GM23248 (cell line): Measurements from ENCODE around the gene CRY1. TPM values are rescaled to one million over a fixed set of nuclear protein-coding genes. Genes with fewer than 3 reads are reported as not detected.

Source experiments
- DNase-seq: peaks from one replicate; pipeline ENCODE4 v3.0.0-alpha.2; 2015
- H2AFZ ChIP-seq: fragments of 200-600 bp; sonication (generic); 2 replicates; pipeline ENCODE4 v1.6.1; 2016; ENCODE audit warnings: antibody characterized with exemption
- H3F3A ChIP-seq: fragments of 200-600 bp; sonication (generic); 2 replicates; pipeline ENCODE4 v1.6.1; 2016; ENCODE audit warnings: mild to moderate bottlenecking, antibody characterized with exemption, mixed run types; ENCODE audit not compliant: insufficient read depth
- H3K27ac ChIP-seq: fragments of 200-600 bp; sonication (generic); 2 replicates; pipeline ENCODE4 v1.5.1; 2016; ENCODE audit warnings: mild to moderate bottlenecking
- H3K27me3 ChIP-seq: fragments of 200-600 bp; sonication (generic); replicated peaks from 2 replicates; pipeline ENCODE4 v1.6.1; 2016; ENCODE audit warnings: mild to moderate bottlenecking; ENCODE audit not compliant: insufficient read depth
- H3K36me3 ChIP-seq: fragments of 200-600 bp; sonication (generic); 2 replicates; pipeline ENCODE4 v1.6.1; 2016; ENCODE audit warnings: low read depth, mild to moderate bottlenecking
- H3K4me1 ChIP-seq: fragments of 200-600 bp; sonication (generic); 2 replicates; pipeline ENCODE4 v1.6.1; 2016; ENCODE audit warnings: mild to moderate bottlenecking; ENCODE audit not compliant: insufficient read depth
- H3K4me2 ChIP-seq: fragments of 200-600 bp; sonication (generic); one replicate; pipeline ENCODE4 v1.6.1; 2016; ENCODE audit warnings: mild to moderate bottlenecking; ENCODE audit not compliant: unreplicated experiment
- H3K4me3 ChIP-seq: fragments of 200-600 bp; sonication (generic); 2 replicates; pipeline ENCODE4 v1.5.1; 2016; ENCODE audit warnings: mild to moderate bottlenecking
- H3K79me2 ChIP-seq: fragments of 200-600 bp; sonication (generic); 2 replicates; pipeline ENCODE4 v1.6.1; 2016; ENCODE audit warnings: mild to moderate bottlenecking; ENCODE audit not compliant: insufficient read depth
- H3K9ac ChIP-seq: fragments of 200-600 bp; sonication (generic); 2 replicates; pipeline ENCODE4 v1.6.1; 2016; ENCODE audit warnings: mild to moderate bottlenecking
- H3K9me2 ChIP-seq: fragments of 200-600 bp; sonication (generic); 2 replicates; pipeline ENCODE4 v1.6.1; 2016; ENCODE audit warnings: mixed run types, mild to moderate bottlenecking, moderate library complexity; ENCODE audit not compliant: insufficient read depth
- H3K9me3 ChIP-seq: fragments of 200-600 bp; sonication (generic); one replicate; pipeline ENCODE4 v1.6.1; 2017; ENCODE audit warnings: low read depth
- H4K20me1 ChIP-seq: fragments of 200-600 bp; sonication (generic); 2 replicates; pipeline ENCODE4 v1.6.0; 2016; ENCODE audit not compliant: insufficient read depth
- EZH2 ChIP-seq: fragments of 200-600 bp; sonication (generic); IDR thresholded peaks from 2 replicates; pipeline ENCODE4 v1.6.1; 2018; ENCODE audit warnings: antibody characterized with exemption, mild to moderate bottlenecking; ENCODE audit not compliant: insufficient read depth, poor library complexity, severe bottlenecking
- EZH2phosphoT487 ChIP-seq: fragments of 200-600 bp; sonication (generic); IDR thresholded peaks from 2 replicates; pipeline ENCODE4 v1.6.1; 2018; ENCODE audit warnings: antibody characterized with exemption, moderate library complexity, mild to moderate bottlenecking, low read depth; ENCODE audit not compliant: insufficient read depth
- WGBS, 2 experiments: methylation state at CpG; one replicate each; pipeline ENCODE4 v1.1.6; 2015 to 2017; ENCODE audit warnings: low lambda C conversion rate in 2 of 2, low coverage in 1 of 2; ENCODE audit errors: missing lambda C conversion rate in 2 of 2; 5-methylcytosine and 5-hydroxymethylcytosine counted together
- in situ Hi-C: fragments of 300-500 bp; cut with MboI; formaldehyde crosslinking; loops from 2 replicates; pipeline ENCODE4 v1.15.0; 2020
- polyA plus RNA-seq: library from polyadenylated mRNA; unstranded; fragments of >200 nt; fragmentation: Nextera tagmentation; extraction: Ambion mirVana; gene quantifications from 2 replicates; pipeline ENCODE4 v1.2.1, GENCODE V29; 2016
- total RNA-seq: library from RNA; depleted of rRNA; stranded (reverse); fragments of >200 nt; shearing (Covaris generic); gene quantifications from 2 replicates; pipeline ENCODE4 v1.2.3, GENCODE V29; 2014

The CRY1 gene
- total and polyA plus RNA-seq, 2 experiments from 2014 or later, result 13.6 to 14.8 TPM

DNA sequence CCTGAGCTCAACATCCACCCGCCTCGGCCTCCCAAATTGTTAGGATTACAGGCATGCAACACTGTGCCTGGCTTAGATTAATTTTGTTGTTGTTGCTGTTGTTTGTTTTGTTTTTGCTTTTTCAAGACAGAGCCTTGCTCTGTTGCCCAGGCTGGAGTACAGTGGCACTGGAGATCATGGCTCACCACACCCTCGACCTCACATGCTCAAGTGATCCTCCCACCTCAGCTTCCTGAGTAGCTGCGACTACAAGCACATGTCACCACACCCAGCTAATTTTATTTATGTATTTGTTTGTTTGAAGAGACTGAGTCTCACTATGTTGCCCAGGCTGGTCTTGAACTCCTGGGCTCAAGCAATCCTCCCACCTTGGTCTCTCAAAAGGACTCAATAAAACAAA, 26.7 kb downstream of the CRY1 start:
- Histone ChIP-seq H3K27ac (no peak overlapping the region), H3K4me2 (no peak overlapping the region), H3K36me3 (no peaks in the 10 kb centered on the region), H3K9ac (no peak overlapping the region), H3K27me3 (no peaks in the 10 kb centered on the region), H2AFZ (no peak overlapping the region), H3K9me2 (no peaks in the 10 kb centered on the region), H3K4me1 (no peaks in the 10 kb centered on the region), H3K4me3 (no peak overlapping the region), H3K9me3 (no peaks in the 10 kb centered on the region), H4K20me1 (no peaks in the 10 kb centered on the region), H3F3A (no peaks in the 10 kb centered on the region), H3K79me2 (peaks cover 9% of the 10 kb centered on the region; the same call in 1 of the 2 replicates)
- DNase-seq, result no peak
- in situ Hi-C loops, result no loop called here
- WGBS, 2 experiments, result 96 to 97% methylated on average over 4 of the region's 4 CpGs
- TF ChIP-seq EZH2phosphoT487 (no peak), EZH2 (no peak)

DNA sequence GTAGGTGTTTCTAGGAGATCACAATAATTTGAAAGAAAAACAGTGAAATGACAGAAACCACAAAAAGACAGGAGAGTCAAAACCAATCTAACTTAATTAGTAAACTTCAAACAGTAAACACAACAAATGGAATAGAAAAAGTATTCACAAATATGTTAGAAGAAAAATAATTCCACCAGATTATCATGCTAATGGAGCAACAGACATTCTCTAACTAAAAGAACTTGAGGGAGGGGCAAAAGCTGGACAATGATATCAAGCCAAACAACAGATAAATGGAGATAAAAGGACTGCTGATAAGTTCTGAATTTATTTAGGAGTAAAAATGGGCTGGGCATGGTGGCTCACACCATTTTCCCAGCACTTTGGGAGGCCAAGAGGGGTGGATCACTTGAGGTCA, 28.7 kb downstream of the CRY1 start:
- H3K27ac ChIP-seq, result no peak overlapping the region
- no peak overlapping the region for H3K9ac ChIP-seq
- no peaks in the 10 kb centered on the region for H3K9me3 ChIP-seq
- no peaks in the 10 kb centered on the region for H3K9me2 ChIP-seq
- no peak for TF ChIP-seq EZH2phosphoT487
- TF ChIP-seq EZH2, result no peak
- in situ Hi-C loops, result no loop called here
- peaks cover 13% of the 10 kb centered on the region; the same call in 1 of the 2 replicates for H3K79me2 ChIP-seq
- H3K27me3 ChIP-seq, result no peaks in the 10 kb centered on the region
- no peak for DNase-seq
- H3K36me3 ChIP-seq, result no peaks in the 10 kb centered on the region
- no peaks in the 10 kb centered on the region for H4K20me1 ChIP-seq
- H3K4me3 ChIP-seq, result no peak overlapping the region
- H3K4me2 ChIP-seq, result no peak overlapping the region
- H3K4me1 ChIP-seq, result no peaks in the 10 kb centered on the region
- no peaks in the 10 kb centered on the region for H3F3A ChIP-seq
- H2AFZ ChIP-seq, result no peak overlapping the region

DNA sequence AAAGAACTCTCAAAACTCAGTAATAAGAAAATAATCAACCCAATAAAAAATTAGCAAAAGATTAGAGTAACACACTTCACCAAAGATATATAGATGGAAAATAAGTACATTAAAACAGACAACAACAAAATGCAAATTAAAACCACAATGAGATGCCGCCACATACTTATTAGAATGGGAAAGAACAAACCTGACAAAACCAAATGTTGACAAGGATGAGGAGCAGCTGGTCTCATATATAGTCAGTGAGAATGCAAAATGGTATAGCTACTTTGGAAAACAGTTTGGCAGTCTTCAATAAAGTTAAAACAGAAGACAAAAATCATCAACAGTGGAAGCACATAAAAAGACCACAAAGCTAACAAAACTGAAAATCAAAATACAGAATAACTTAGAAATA, 29.1 kb downstream of the CRY1 start:
- Histone ChIP-seq H3K9me3 (no peaks in the 10 kb centered on the region), H4K20me1 (no peaks in the 10 kb centered on the region), H3F3A (no peaks in the 10 kb centered on the region), H3K4me3 (no peak overlapping the region), H3K27ac (no peak overlapping the region), H3K4me1 (no peaks in the 10 kb centered on the region), H2AFZ (no peak overlapping the region), H3K9me2 (no peaks in the 10 kb centered on the region), H3K4me2 (no peak overlapping the region), H3K36me3 (no peaks in the 10 kb centered on the region), H3K9ac (no peak overlapping the region), H3K27me3 (no peaks in the 10 kb centered on the region), H3K79me2 (peaks cover 13% of the 10 kb centered on the region; the same call in 1 of the 2 replicates)
- in situ Hi-C loops, result no loop called here
- WGBS, 2 experiments, result 97 to 100% methylated on average over 1 of the region's 1 CpG
- no peak for DNase-seq
- TF ChIP-seq EZH2phosphoT487 (no peak), EZH2 (no peak)

DNA sequence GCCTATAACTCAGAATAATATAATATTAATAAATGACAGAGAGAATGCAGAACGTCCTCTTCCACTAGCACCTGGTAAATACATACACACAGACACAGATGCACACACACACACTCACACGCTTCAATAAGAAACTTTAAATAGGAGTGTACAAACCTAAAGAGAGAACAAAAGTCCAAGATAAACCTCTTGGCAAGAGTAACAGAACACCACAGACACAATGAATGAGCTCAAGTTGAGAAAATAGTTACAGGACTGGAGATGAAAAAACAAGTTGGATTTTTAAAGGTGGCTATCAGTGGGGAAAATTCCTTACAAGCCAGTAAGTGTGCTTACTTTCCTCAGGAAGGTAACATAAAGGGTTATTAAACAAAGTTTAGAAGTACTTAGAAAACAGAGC, 35.2 kb downstream of the CRY1 start:
- DNase-seq, result no peak
- Histone ChIP-seq H3K9me3 (no peaks in the 10 kb centered on the region), H3K9ac (no peak overlapping the region), H2AFZ (no peak overlapping the region), H3K27ac (no peak overlapping the region), H3K4me3 (no peak overlapping the region), H3K4me2 (no peak overlapping the region), H3K36me3 (no peaks in the 10 kb centered on the region), H3K9me2 (no peaks in the 10 kb centered on the region), H4K20me1 (no peaks in the 10 kb centered on the region), H3K79me2 (peaks cover 22% of the 10 kb centered on the region), H3K27me3 (no peaks in the 10 kb centered on the region), H3F3A (peaks cover 10% of the 10 kb centered on the region; the same call in 1 of the 2 replicates), H3K4me1 (peaks cover 11% of the 10 kb centered on the region)
- in situ Hi-C loops, result no loop called here
- 50 to 55% methylated on average over 2 of the region's 2 CpGs for WGBS, 2 experiments
- TF ChIP-seq EZH2 (no peak), EZH2phosphoT487 (no peak)
